ENCODE results near the gene SMYD3.

The SMYD3 gene

DNA sequence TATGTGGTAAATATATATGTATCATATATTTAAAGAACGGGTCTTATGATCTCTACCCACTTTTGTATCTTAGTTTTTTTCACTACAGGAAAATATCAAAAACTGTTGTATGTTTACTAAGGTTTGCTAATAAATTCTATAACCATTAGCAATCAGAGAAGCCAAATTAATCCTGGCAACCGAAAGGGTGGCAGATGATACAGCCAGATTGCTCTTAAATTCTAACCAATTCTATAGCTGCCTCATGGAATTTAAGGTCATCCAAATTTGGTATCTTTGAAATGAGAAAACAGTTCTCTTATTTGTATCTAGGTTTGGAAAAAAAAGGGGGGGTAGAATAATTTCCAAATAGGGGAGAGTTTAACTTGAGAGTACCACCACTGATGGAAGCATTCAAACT, 591.2 kb downstream of the SMYD3 start:
- TF ChIP-seq POLR2A (IDR thresholded peaks at IDR 0.05; ENCODE audit: low read length) (no peak), GATA1 (IDR thresholded peaks at IDR 0.05; ENCODE audit: low read depth, low read length) (no peak)
- no peak for DNase-seq

DNA sequence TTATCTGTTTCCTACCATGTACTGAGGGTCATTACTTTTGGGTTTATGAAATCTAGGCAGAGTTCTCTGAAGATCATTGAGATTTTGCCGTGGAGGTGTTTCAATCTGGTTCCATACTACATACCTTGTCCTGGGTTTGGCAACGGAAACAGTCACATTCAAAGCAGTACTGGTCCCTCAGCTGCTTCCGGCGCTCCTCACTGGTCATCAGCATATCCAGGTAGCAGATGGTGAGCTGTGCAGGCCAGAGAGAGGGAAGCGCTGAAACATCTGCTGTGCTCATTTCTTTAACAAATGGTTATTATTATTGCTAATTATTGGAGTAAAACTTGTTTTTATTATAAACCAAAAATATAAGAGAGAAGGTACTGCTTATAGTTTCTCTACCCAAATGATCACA, 591.7 kb downstream of the SMYD3 start:
- TF ChIP-seq POLR2A (IDR thresholded peaks at IDR 0.05; ENCODE audit: low read length) = no peak
- no peak for TF ChIP-seq GATA1 (IDR thresholded peaks at IDR 0.05; ENCODE audit: low read depth, low read length)
- DNase-seq = no peak

DNA sequence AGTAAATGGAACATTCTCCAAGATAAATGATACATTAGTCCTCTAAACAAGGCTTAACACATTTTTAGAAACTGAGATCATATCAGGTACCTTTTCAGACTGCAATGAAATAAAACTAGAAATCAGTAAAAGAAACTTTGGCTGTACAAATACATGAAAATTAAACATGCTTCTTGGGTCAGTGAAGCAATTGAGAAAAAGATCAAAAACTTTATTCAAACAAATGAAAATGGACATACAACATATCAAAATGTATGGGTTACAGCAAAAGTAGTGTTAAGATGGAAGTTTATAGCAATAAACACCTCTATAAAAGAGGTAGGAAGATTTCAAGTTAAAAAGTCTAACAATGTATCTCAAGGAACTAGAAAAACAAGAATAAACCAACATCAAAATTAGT, 598.5 kb downstream of the SMYD3 start:
- no peak for TF ChIP-seq GATA1 (IDR thresholded peaks at IDR 0.05; ENCODE audit: low read depth, low read length)
- no peak for TF ChIP-seq POLR2A (IDR thresholded peaks at IDR 0.05; ENCODE audit: low read length)
- DNase-seq = no peak

DNA sequence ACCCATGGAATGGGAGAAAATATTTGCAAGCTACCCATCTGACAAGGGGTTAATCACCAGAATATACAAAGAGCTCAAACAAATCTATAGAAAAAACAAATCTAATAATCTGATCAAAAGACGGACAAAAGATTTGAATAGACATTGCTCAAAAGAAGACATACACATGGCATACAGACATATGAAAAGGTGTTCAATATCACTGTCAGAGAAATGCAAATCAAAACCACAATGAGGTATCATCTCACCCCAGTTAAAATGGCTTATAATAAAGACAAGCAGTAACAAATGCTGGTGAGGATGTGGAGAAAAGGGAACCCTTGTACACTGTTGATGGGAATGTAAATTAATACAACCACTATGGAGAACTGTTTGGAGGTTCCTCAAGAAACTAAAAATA, 600.9 kb downstream of the SMYD3 start:
- TF ChIP-seq GATA1 (IDR thresholded peaks at IDR 0.05; ENCODE audit: low read depth, low read length) = no peak
- TF ChIP-seq POLR2A (IDR thresholded peaks at IDR 0.05; ENCODE audit: low read length) = no peak

DNA sequence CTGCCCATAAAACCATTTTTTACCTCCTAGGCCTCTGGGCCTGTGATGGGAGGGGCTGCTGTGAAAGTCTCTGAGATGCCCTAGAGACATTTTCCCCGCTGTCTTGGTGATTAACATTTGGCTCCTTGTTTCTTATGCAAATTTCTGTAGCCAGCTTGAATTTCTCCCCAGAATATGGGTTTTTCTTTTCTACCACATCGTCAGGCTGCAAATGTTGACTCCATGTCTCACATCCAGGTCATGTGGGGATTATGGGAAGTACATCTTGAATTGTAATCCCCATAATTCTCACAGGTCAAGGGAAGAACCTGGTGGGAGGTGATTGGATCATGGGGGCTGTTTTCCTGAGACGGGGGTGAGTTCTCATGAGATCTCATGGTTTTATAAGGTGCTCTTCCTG, 603.2 kb downstream of the SMYD3 start:
- no peak for DNase-seq
- TF ChIP-seq POLR2A (IDR thresholded peaks at IDR 0.05; ENCODE audit: low read length) = no peak
- no peak for TF ChIP-seq GATA1 (IDR thresholded peaks at IDR 0.05; ENCODE audit: low read depth, low read length)

More for the DNA sequence above, 600.9 kb downstream of the SMYD3 start:
- DNase-seq = no peak

DNA sequence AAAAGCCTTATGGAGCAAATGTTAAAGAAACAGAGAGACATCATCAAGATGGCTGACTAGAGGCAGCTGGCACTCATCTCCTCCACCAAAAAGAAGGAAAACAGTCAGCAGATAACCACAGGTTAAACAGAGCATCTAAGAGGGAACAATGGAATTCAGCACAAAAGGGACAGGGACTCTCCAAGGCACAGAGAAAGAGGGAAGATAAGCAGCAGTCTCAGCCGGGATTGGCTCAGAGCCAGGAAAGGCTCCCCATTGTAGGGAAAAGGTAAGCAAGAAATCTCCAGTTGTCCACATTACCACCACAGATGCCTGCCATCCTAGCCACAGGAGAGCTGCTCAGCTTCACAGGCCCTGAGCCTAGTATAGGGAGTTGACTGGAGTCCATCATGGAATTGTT, 605.5 kb downstream of the SMYD3 start:
- TF ChIP-seq GATA1 (IDR thresholded peaks at IDR 0.05; ENCODE audit: low read depth, low read length) (no peak), POLR2A (IDR thresholded peaks at IDR 0.05; ENCODE audit: low read length) (no peak)
- DNase-seq = no peak

DNA sequence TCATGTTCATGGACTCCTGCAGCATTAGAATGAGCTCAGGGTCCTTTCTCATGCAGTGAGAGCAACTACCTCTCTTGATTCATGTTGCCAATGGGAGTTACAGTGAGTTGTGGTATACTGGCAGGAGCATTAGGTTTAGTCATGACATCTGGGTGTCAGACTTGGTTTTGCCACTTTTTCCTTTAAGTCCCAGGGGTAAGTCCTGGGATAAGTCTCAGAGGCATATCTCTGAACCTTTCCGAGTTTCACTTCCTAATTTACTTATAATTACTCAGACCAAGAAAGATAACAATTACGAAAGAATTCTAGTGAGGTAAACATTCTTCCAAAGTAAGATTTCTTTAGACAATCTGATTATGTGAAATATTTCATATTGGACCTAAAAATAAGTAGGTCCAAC, 606.0 kb downstream of the SMYD3 start:
- TF ChIP-seq POLR2A (IDR thresholded peaks at IDR 0.05; ENCODE audit: low read length) = no peak
- TF ChIP-seq GATA1 (IDR thresholded peaks at IDR 0.05; ENCODE audit: low read depth, low read length) = no peak
- DNase-seq = no peak

DNA sequence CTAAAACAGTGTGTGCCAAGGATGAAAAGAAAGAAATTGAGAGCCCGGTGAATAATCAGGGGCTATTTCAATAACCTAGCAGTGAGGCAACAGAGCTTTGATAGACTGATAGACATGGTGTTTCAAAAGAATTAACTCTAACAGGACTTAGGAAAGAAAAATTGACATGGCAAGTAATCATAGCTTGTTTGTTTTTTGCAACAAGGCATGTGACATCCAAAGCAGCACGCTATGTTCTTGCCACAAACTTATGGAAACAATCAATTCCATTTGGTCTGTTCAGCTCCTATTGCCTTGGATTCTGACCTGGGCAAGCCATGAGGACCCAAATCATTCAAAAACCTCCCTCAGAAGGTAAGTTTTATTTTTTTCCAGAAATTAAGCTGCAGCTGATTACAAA, 608.5 kb downstream of the SMYD3 start:
- TF ChIP-seq POLR2A (IDR thresholded peaks at IDR 0.05; ENCODE audit: low read length) = no peak
- no peak for TF ChIP-seq GATA1 (IDR thresholded peaks at IDR 0.05; ENCODE audit: low read depth, low read length)
- DNase-seq = no peak

DNA sequence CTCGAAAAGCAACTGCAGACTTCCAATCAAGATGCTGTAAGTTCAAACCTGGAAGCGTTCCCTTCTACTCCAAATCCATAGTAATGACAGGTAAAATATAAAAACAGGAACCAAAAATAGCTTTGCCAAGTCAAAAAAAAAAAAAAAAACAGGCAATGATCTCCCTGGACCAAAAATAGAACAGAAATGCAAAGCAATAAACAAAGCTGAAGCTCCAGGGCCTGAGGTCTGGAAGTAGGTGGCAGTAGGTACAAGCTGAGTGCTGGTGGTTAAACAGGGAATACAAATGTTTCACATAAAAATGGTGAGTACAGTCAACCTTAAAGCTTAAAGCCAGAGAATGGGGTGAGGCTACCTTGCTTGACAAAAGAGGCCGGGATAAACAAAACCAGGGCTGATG, 610.8 kb downstream of the SMYD3 start:
- no peak for DNase-seq
- no peak for TF ChIP-seq GATA1 (IDR thresholded peaks at IDR 0.05; ENCODE audit: low read depth, low read length)
- TF ChIP-seq POLR2A (IDR thresholded peaks at IDR 0.05; ENCODE audit: low read length) = no peak

DNA sequence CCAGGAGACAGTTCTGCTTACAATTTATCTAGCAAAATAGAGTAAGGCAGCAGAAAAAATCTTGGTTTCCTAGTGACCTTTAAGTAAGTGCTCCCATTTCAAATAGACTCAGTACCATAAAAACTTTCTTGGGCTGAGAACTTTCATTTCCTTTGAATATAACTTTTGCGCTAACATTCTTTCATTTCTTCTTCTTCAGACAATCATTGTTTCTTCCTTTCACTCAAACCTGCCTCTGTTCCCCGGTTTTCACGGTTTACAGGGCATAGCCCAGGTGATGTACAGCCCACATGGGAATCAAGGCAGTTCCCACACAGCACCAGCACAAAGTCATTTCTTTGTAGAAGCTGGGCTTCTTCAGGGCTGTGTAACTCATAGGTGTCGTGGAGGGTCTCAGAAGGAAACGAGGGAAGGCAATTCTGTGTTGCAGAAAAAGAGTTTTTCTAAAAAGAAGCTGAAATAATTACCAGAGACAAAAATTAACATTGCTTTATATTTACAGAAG, 611.6 kb downstream of the SMYD3 start:
- no peak for TF ChIP-seq POLR2A (IDR thresholded peaks at IDR 0.05; ENCODE audit: low read length)
- no peak for TF ChIP-seq GATA1 (IDR thresholded peaks at IDR 0.05; ENCODE audit: low read depth, low read length)
- DNase-seq = no peak

DNA sequence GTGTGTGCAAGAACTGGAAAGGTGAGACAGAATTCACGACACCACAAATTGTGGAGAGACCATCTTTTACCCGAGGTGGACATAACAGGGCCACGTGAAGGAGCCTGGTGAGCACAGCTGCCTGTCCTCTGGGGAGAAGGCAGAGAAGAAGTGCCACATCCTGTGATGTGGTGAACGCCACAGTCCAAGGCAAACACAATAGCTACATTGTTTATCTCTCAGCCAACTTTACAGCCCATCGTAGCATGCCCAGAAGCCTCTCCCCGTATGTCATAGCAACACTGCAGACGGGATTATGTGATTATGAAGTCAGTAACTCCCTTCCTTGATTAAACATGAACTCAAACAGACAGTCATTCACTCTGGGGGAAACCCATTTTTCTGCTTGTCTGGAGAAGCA, 612.2 kb downstream of the SMYD3 start:
- DNase-seq = no peak
- TF ChIP-seq POLR2A (IDR thresholded peaks at IDR 0.05; ENCODE audit: low read length) (no peak), GATA1 (IDR thresholded peaks at IDR 0.05; ENCODE audit: low read depth, low read length) (no peak)

DNA sequence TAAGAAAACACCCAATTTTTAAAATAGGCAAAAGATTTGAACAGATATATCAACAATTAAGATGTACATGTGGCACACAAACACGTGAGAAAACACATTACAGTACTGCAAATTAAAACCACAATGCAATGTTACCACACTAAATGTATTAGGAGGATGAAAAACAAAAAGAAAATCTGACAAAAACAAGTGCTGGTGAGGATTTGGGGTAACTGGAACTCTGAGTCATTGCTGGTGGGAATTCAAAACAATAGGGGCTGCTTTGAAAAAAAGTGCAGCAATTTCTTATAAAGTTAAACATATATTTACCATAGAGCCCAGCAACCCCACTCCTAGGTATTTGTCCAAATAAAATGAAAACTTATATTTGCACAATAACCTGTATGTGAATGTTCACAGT, 614.1 kb downstream of the SMYD3 start:
- TF ChIP-seq POLR2A (IDR thresholded peaks at IDR 0.05; ENCODE audit: low read length) (no peak), GATA1 (IDR thresholded peaks at IDR 0.05; ENCODE audit: low read depth, low read length) (no peak)
- no peak for DNase-seq

DNA sequence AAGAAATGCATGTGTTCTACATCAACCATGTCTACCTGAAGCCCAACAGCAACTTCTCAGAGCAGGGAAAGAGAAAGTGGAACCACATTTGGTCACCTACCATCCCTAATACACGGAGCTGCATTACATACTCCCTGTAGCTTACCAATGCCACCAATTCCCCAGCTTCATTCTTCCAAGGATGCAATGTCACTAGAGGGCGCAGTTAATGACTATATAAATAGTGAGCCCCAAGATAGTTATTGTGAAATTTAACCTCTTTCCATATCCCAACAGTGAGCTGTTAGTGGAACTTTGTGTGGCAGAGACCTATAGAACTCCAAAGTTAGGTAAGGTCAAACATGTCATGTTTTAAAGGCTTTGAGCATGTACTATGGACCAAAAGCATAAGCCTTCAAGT, 618.3 kb downstream of the SMYD3 start:
- TF ChIP-seq POLR2A (IDR thresholded peaks at IDR 0.05; ENCODE audit: low read length) = no peak
- TF ChIP-seq GATA1 (IDR thresholded peaks at IDR 0.05; ENCODE audit: low read depth, low read length) = no peak
- DNase-seq = peak; percentile 19 to 52

DNA sequence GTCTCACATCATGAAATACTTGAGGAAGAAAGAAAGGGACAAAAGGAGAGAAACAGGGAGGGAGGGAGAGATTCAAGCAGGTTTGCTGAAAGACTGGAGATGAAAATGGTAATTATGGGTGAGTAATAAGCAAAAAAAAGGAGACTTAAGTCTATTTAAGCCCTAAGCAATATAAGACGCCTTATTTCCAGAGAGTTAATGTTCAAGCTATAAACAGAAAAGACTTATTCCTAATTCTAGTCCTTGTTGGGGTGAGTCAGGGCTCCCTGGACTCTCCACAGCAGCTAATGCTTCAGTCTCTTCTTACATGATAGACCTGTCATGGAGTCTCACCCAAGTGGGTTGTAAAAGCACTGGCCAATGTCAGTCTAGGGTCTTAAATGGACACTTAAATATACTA, 619.2 kb downstream of the SMYD3 start:
- no peak for TF ChIP-seq POLR2A (IDR thresholded peaks at IDR 0.05; ENCODE audit: low read length)
- no peak for TF ChIP-seq GATA1 (IDR thresholded peaks at IDR 0.05; ENCODE audit: low read depth, low read length)
- DNase-seq = no peak

DNA sequence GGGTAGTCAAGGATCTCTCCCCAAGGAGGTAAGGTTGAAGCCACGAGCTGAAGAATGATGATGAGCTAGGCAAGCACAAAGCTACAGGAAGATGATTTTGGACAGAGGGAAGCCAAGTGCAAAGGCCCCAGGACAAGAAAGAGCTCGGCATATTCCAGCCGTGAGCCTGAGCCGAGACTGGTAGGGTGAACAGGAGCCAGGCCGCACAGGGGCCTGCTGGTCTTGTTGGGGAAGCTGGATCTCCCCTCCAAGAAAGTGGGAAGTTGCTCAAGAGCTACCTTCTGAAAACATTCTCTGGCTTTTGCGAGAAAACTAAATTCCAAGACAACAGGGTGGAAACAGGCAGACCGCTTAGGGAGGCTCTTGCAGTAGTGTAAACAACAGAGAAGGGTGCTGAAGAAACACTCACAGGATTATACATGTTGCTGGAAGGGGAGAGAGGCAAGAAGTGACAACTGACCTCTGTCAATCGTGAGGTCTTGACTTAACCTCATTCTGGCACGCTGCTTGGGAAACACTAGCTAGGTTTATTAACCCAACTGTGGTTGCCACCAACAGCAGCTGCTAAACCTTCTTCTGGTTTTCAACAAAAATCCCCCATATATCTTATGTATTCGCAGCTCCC, 625.2 kb downstream of the SMYD3 start:
- no peak for DNase-seq
- TF ChIP-seq POLR2A (IDR thresholded peaks at IDR 0.05; ENCODE audit: low read length) = no peak
- TF ChIP-seq GATA1 (IDR thresholded peaks at IDR 0.05; ENCODE audit: low read depth, low read length) = no peak
